Stimulated activated naive B cell treated with anti-CD40 and anti-IgM and Interleukin-4, amounts not matched to agents 10 μg/mL and 1 μg/mL and 100 μg/mL, for 72 hours (primary cell): Measurements from ENCODE around the gene MAD1L1.

Source experiments
- ATAC-seq, 2 donors: fragments of 150-1000 bp; cut with Tn5 transposase; replicated peaks; 2 replicates each; pipeline ENCODE4 v1.10.0; 2021; ENCODE audit warnings: moderate library complexity in 1 of 2
- DNase-seq: peaks from one replicate; pipeline ENCODE4 v3.0.0; 2021
- H3K27ac Mint-ChIP-seq: one replicate; pipeline ENCODE4 v1.8.0; 2022; ENCODE audit warnings: mild to moderate bottlenecking, mixed read lengths
- H3K27me3 Mint-ChIP-seq, 2 donors: one replicate each; pipeline ENCODE4 v1.8.0; 2022; ENCODE audit warnings: mixed read lengths in 2 of 2
- H3K36me3 Mint-ChIP-seq, 2 donors: one replicate each; pipeline ENCODE4 v1.8.0; 2022; ENCODE audit warnings: mixed read lengths in 2 of 2, mild to moderate bottlenecking in 1 of 2
- H3K4me1 Mint-ChIP-seq, 2 donors: one replicate each; pipeline ENCODE4 v1.8.0; 2022; ENCODE audit warnings: mixed read lengths in 2 of 2, mild to moderate bottlenecking in 1 of 2
- H3K4me3 Mint-ChIP-seq, 2 donors: one replicate each; pipeline ENCODE4 v1.8.0; 2022; ENCODE audit warnings: mild to moderate bottlenecking in 2 of 2, mixed read lengths in 2 of 2, moderate library complexity in 1 of 2
- H3K9me3 Mint-ChIP-seq, 2 donors: one replicate each; pipeline ENCODE4 v1.8.0; 2022; ENCODE audit warnings: mixed read lengths in 2 of 2, mild to moderate bottlenecking in 1 of 2

Gene MAD1L1

GRCh38 chr7:1913466-1914282 is 319.1 kb downstream of the MAD1L1 start:
- no peak for DNase-seq
- no peak for ATAC-seq
- H3K36me3 Mint-ChIP-seq: peaks cover 28 to 54% of the 10 kb centered on the region in 2 donors
- no peaks in the 10 kb centered on the region for H3K27me3 Mint-ChIP-seq
- H3K9me3 Mint-ChIP-seq: no peaks in the 10 kb centered on the region
- peak overlapping the region; percentile 84 for H3K27ac Mint-ChIP-seq
- H3K4me3 Mint-ChIP-seq: no peak overlapping the region
- H3K4me1 Mint-ChIP-seq: peaks cover 14 to 21% of the 10 kb centered on the region in 2 donors

GRCh38 chr7:1912593-1913465 is 319.9 kb downstream of the MAD1L1 start:
- Mint-ChIP-seq H3K27ac (peak overlapping the region; percentile 81), H3K4me1 (peaks cover 14 to 21% of the 10 kb centered on the region in 2 donors), H3K9me3 (no peaks in the 10 kb centered on the region), H3K4me3 (peak overlapping the region in 1 of 2 donors; percentile 31), H3K36me3 (peaks cover 29 to 57% of the 10 kb centered on the region in 2 donors), H3K27me3 (no peaks in the 10 kb centered on the region)
- ATAC-seq (peak in 1 of 2 donors; percentile 29), DNase-seq (no peak)

- Mint-ChIP-seq H3K9me3 (no peaks in the 10 kb centered on the region), H3K4me1 (peaks cover 14% of the 10 kb centered on the region in 2 donors), H3K27me3 (no peaks in the 10 kb centered on the region), H3K27ac (no peak overlapping the region), H3K36me3 (peaks cover 26 to 55% of the 10 kb centered on the region in 2 donors), H3K4me3 (no peak overlapping the region)
- no peak for DNase-seq
- ATAC-seq: no peak
Measured at GRCh38 chr7:1911571-1911970, 321.2 kb downstream of the MAD1L1 start.

GRCh38 chr7:1910827-1911226 is 321.9 kb downstream of the MAD1L1 start:
- no peaks in the 10 kb centered on the region for H3K27me3 Mint-ChIP-seq
- DNase-seq (no peak), ATAC-seq (no peak)
- peaks cover 11 to 14% of the 10 kb centered on the region in 2 donors for H3K4me1 Mint-ChIP-seq
- H3K9me3 Mint-ChIP-seq: no peaks in the 10 kb centered on the region
- no peak overlapping the region for H3K4me3 Mint-ChIP-seq
- H3K27ac Mint-ChIP-seq: no peak overlapping the region
- peaks cover 26 to 56% of the 10 kb centered on the region in 2 donors for H3K36me3 Mint-ChIP-seq

- peaks cover 11 to 14% of the 10 kb centered on the region in 2 donors for H3K4me1 Mint-ChIP-seq
- H3K36me3 Mint-ChIP-seq: peaks cover 26 to 56% of the 10 kb centered on the region in 2 donors
- no peaks in the 10 kb centered on the region for H3K27me3 Mint-ChIP-seq
- ATAC-seq (no peak), DNase-seq (no peak)
- H3K27ac Mint-ChIP-seq: no peak overlapping the region
- H3K9me3 Mint-ChIP-seq: no peaks in the 10 kb centered on the region
- no peak overlapping the region for H3K4me3 Mint-ChIP-seq
Measured at GRCh38 chr7:1910081-1910685, 322.6 kb downstream of the MAD1L1 start.

- H3K4me3 Mint-ChIP-seq: no peak overlapping the region
- peaks cover 11 to 14% of the 10 kb centered on the region in 2 donors for H3K4me1 Mint-ChIP-seq
- H3K9me3 Mint-ChIP-seq: no peaks in the 10 kb centered on the region
- H3K27ac Mint-ChIP-seq: peak overlapping the region; percentile 31
- DNase-seq: no peak
- H3K36me3 Mint-ChIP-seq: peaks cover 23 to 52% of the 10 kb centered on the region in 2 donors
- ATAC-seq: no peak
- H3K27me3 Mint-ChIP-seq: no peaks in the 10 kb centered on the region
Measured at GRCh38 chr7:1909476-1909875, 323.3 kb downstream of the MAD1L1 start.

GRCh38 chr7:1908823-1909420 is 323.8 kb downstream of the MAD1L1 start:
- H3K27me3 Mint-ChIP-seq: no peaks in the 10 kb centered on the region
- no peaks in the 10 kb centered on the region for H3K9me3 Mint-ChIP-seq
- ATAC-seq (no peak), DNase-seq (no peak)
- H3K4me1 Mint-ChIP-seq: peaks cover 11 to 12% of the 10 kb centered on the region in 2 donors
- H3K36me3 Mint-ChIP-seq: peaks cover 23 to 48% of the 10 kb centered on the region in 2 donors
- H3K27ac Mint-ChIP-seq: no peak overlapping the region
- no peak overlapping the region for H3K4me3 Mint-ChIP-seq

- no peaks in the 10 kb centered on the region for H3K27me3 Mint-ChIP-seq
- H3K4me3 Mint-ChIP-seq: no peak overlapping the region
- H3K36me3 Mint-ChIP-seq: peaks cover 20 to 39% of the 10 kb centered on the region in 2 donors
- peaks cover 1 to 9% of the 10 kb centered on the region in 2 donors for H3K4me1 Mint-ChIP-seq
- DNase-seq (no peak), ATAC-seq (no peak)
- H3K9me3 Mint-ChIP-seq: no peaks in the 10 kb centered on the region
- no peak overlapping the region for H3K27ac Mint-ChIP-seq
Measured at GRCh38 chr7:1907751-1908365, 324.9 kb downstream of the MAD1L1 start.

- H3K27ac Mint-ChIP-seq: no peak overlapping the region
- peaks cover 0 to 6% of the 10 kb centered on the region in 2 donors for H3K4me1 Mint-ChIP-seq
- H3K4me3 Mint-ChIP-seq: no peak overlapping the region
- peaks cover 17 to 35% of the 10 kb centered on the region in 2 donors for H3K36me3 Mint-ChIP-seq
- no peak for DNase-seq
- no peak for ATAC-seq
- H3K9me3 Mint-ChIP-seq: no peaks in the 10 kb centered on the region
- no peaks in the 10 kb centered on the region for H3K27me3 Mint-ChIP-seq
Measured at GRCh38 chr7:1906988-1907745, 325.6 kb downstream of the MAD1L1 start.

- H3K4me3 Mint-ChIP-seq: no peak overlapping the region
Measured at GRCh38 chr7:1906087-1906830, 326.5 kb downstream of the MAD1L1 start.

GRCh38 chr7:1902231-1902855 is 330.4 kb downstream of the MAD1L1 start:
- no peak overlapping the region for H3K27ac Mint-ChIP-seq
- peaks cover 12 to 20% of the 10 kb centered on the region in 2 donors for H3K36me3 Mint-ChIP-seq
- no peak for ATAC-seq
- no peaks in the 10 kb centered on the region for H3K9me3 Mint-ChIP-seq
- no peaks in the 10 kb centered on the region for H3K27me3 Mint-ChIP-seq
- no peak for DNase-seq
- no peak overlapping the region for H3K4me3 Mint-ChIP-seq
- H3K4me1 Mint-ChIP-seq: peaks cover 2 to 6% of the 10 kb centered on the region in 2 donors

More at GRCh38 chr7:1906087-1906830, 326.5 kb downstream of the MAD1L1 start:
- H3K9me3 Mint-ChIP-seq: no peaks in the 10 kb centered on the region
- ATAC-seq: no peak
- peaks cover 10 to 26% of the 10 kb centered on the region in 2 donors for H3K36me3 Mint-ChIP-seq
- peak overlapping the region; percentile 83 for H3K27ac Mint-ChIP-seq
- no peaks in the 10 kb centered on the region for H3K27me3 Mint-ChIP-seq
- DNase-seq: no peak
- peaks cover 0 to 5% of the 10 kb centered on the region in 2 donors for H3K4me1 Mint-ChIP-seq
